GM21529 (cell line): ENCODE data around the gene ATP1B2.

ENCODE experiments used
- ATAC-seq: cut with Tn5 transposase; IDR thresholded peaks from one replicate; pipeline ENCODE4 v1.9.1; 2021; ENCODE audit not compliant: unreplicated experiment

Gene ATP1B2

GRCh38 chr17:7684851-7685532, 34.3 kb downstream of the ATP1B2 start:
- no peak for ATAC-seq

GRCh38 chr17:7685533-7686221, 35.0 kb downstream of the ATP1B2 start:
- peak; percentile 53 for ATAC-seq

- peak; percentile 42 for ATAC-seq
Measured at GRCh38 chr17:7686222-7687071, 35.7 kb downstream of the ATP1B2 start.

GRCh38 chr17:7687072-7687907, 36.6 kb downstream of the ATP1B2 start, which contains the start of gene TP53:
TP53 (minus strand) TSS chr17:7687490; CDS start chr17:7676594, 10,896 bp downstream.
- no peak for ATAC-seq

- ATAC-seq: peak; percentile 71
Measured at GRCh38 chr17:7687908-7688807, 37.4 kb downstream of the ATP1B2 start, which contains the start of gene WRAP53. WRAP53 (plus strand) TSS chr17:7688477; CDS start chr17:7688649, 172 bp downstream.

GRCh38 chr17:7688808-7689316, 38.1 kb downstream of the ATP1B2 start:
- ATAC-seq: no peak

GRCh38 chr17:7695586-7695985, 44.9 kb downstream of the ATP1B2 start:
- ATAC-seq: no peak

GRCh38 chr17:7697828-7698588, 47.3 kb downstream of the ATP1B2 start:
- ATAC-seq: no peak

GRCh38 chr17:7700510-7700909, 49.8 kb downstream of the ATP1B2 start:
- no peak for ATAC-seq

- no peak for ATAC-seq
Measured at GRCh38 chr17:7701681-7702080, 51.0 kb downstream of the ATP1B2 start.

GRCh38 chr17:7702776-7703175, 52.0 kb downstream of the ATP1B2 start:
- no peak for ATAC-seq

GRCh38 chr17:7703584-7704479, 53.1 kb downstream of the ATP1B2 start:
- no peak for ATAC-seq

- ATAC-seq: no peak
Measured at GRCh38 chr17:7704601-7705268, 54.0 kb downstream of the ATP1B2 start, which contains the start of gene EFNB3. EFNB3 (plus strand) TSS chr17:7705202; CDS start chr17:7705599, 397 bp downstream.

GRCh38 chr17:7705269-7706255, 54.8 kb downstream of the ATP1B2 start:
- ATAC-seq: no peak

- ATAC-seq: no peak
Measured at GRCh38 chr17:7706631-7707354, 56.1 kb downstream of the ATP1B2 start.
